ENCODE measurements around the gene IFRD2.

- TF ChIP-seq CTCF (conservative IDR thresholded peaks at IDR 0.05; ENCODE audit: low read depth in 2 of 2) (peak; percentile 92 to 97), POLR2AphosphoS5 (IDR thresholded peaks at IDR 0.05; ENCODE audit: low read depth) (no peak; the same call in 1 of the 2 replicates), EZH2phosphoT487 (IDR thresholded peaks at IDR 0.05; ENCODE audit: unreplicated experiment) (no peak), CREB1 (CRISPR knock-in tag; IDR thresholded peaks at IDR 0.05; ENCODE audit: low read depth) (peak; percentile 66)
These were observed 46.3 kb downstream of the IFRD2 start for GRCh38 chr3:50245831-50246516.

Data from GM23338 (cell line).